Vagina (tissue), 2 donors: ENCODE measurements around the gene OLFML2A.

Experiments used
- CTCF ChIP-seq, 3 experiments: fragments of 450-650 bp in 2 of 3; fragments of 200-600 bp in 1 of 3; sonication (generic) in 1 of 3; IDR thresholded peaks; one replicate each; pipeline ENCODE4 v1.5.1; 2017 to 2019; ENCODE audit warnings: antibody characterized with exemption in 3 of 3, mild to moderate bottlenecking in 2 of 3, moderate library complexity in 2 of 3
- POLR2A ChIP-seq, 2 donors: fragments of 450-650 bp; IDR thresholded peaks; one replicate each; pipeline ENCODE4 v1.6.1; 2017; ENCODE audit warnings: antibody characterized with exemption in 2 of 2, mild to moderate bottlenecking in 2 of 2, moderate library complexity in 2 of 2
- POLR2AphosphoS5 ChIP-seq, 2 donors: sonication (generic); formaldehyde crosslinking; IDR thresholded peaks; one replicate each; pipeline ENCODE4 v1.9.0; 2017; ENCODE audit warnings: antibody characterized with exemption in 2 of 2, mild to moderate bottlenecking in 2 of 2, low read depth in 1 of 2; ENCODE audit not compliant: insufficient read depth in 1 of 2

GRCh38 chr9:124863371-124863871, 86.5 kb downstream of the OLFML2A start:
- TF ChIP-seq POLR2A (IDR thresholded peaks at IDR 0.05): no peak
- no peak for TF ChIP-seq CTCF (IDR thresholded peaks at IDR 0.05)
- peak in 1 of 2 donors; percentile 91 for TF ChIP-seq POLR2AphosphoS5 (IDR thresholded peaks at IDR 0.05; ENCODE audit: insufficient read depth in 1 of 2, low read depth in 1 of 2)
